ENCODE results near the gene DUS2.
"Not testable (repeated sequence)": the region's sequence is repeated elsewhere in the genome, so short reads cannot be mapped to it uniquely, and the experiment has no call there.

Gene DUS2

GRCh38 chr16:68078701-68079375 lies 55.8 kb downstream of the DUS2 start:
- no peak for DNase-seq

GRCh38 chr16:68079376-68079625 lies 56.2 kb downstream of the DUS2 start:
- no peak for DNase-seq

- no peak for DNase-seq
Observed at GRCh38 chr16:68079626-68080344, 56.7 kb downstream of the DUS2 start.

- DNase-seq, result no peak
Observed at GRCh38 chr16:68081861-68082628, 59.0 kb downstream of the DUS2 start.

- no peak for DNase-seq
Observed at GRCh38 chr16:68082629-68083238, 59.6 kb downstream of the DUS2 start.

- DNase-seq, result no peak
Observed at GRCh38 chr16:68083239-68083781, 60.2 kb downstream of the DUS2 start.

- no peak for DNase-seq
Observed at GRCh38 chr16:68083861-68084503, 60.9 kb downstream of the DUS2 start.

- DNase-seq, result no peak
Observed at GRCh38 chr16:68084504-68085258, 61.6 kb downstream of the DUS2 start.

GRCh38 chr16:68085259-68086071 lies 62.4 kb downstream of the DUS2 start, which contains the start of gene NFATC3:
TSS of gene NFATC3 (plus strand) at chr16:68085370. CDS start at chr16:68085682, 312 bp downstream.
- DNase-seq, result peak; percentile 65

GRCh38 chr16:68086336-68086841 lies 63.3 kb downstream of the DUS2 start:
- no peak for DNase-seq

GRCh38 chr16:68086860-68087268 lies 63.8 kb downstream of the DUS2 start:
- no peak for DNase-seq

GRCh38 chr16:68087688-68088087 lies 64.6 kb downstream of the DUS2 start:
- no peak for DNase-seq

- DNase-seq, result no peak
Observed at GRCh38 chr16:68088130-68088972, 65.3 kb downstream of the DUS2 start.

GRCh38 chr16:68089067-68089466 lies 66.0 kb downstream of the DUS2 start:
- DNase-seq, result no peak

- DNase-seq, result no peak
Observed at GRCh38 chr16:68090130-68090529, 67.0 kb downstream of the DUS2 start.

GRCh38 chr16:68090533-68090932 lies 67.4 kb downstream of the DUS2 start:
- DNase-seq, result no peak

GRCh38 chr16:68091380-68092261 lies 68.5 kb downstream of the DUS2 start:
- DNase-seq, result peak; percentile 80

- DNase-seq, result not testable (repeated sequence)
Observed at GRCh38 chr16:68092275-68092674, 69.2 kb downstream of the DUS2 start.
